GM18508 (cell line): ENCODE data around the gene TMCC3.
"Not testable (repeated sequence)": the region's sequence is repeated elsewhere in the genome, so short reads cannot be mapped to it uniquely, and the experiment has no call there.

Experiments used
- ATAC-seq: cut with Tn5 transposase; IDR thresholded peaks from one replicate; pipeline ENCODE4 v1.9.1; 2021; ENCODE audit warnings: moderate number of reproducible peaks; ENCODE audit not compliant: insufficient read depth, unreplicated experiment

TMCC3 gene

DNA sequence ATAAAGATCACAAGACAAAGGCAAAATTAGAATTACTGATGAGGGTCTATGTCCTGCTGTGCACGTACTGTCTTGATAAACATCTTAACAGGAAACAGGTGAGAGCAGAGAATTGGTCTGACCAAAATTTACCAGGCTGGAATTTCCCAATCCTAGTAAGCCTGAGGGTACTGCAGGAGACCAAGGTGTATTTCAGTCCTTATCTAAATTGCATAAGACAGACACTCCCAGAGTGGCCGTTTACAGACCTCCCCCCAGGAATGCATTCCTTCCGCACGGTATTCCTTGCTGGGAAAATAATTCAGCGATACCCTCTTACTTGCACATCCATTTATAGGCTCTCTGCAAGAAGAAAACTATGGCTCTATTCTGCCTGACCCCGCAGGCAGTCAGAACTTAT, 43.5 kb downstream of the TMCC3 start:
- ATAC-seq, result not testable (repeated sequence)

GRCh38 chr12:94604366-94604698, 46.0 kb downstream of the TMCC3 start:
- no peak for ATAC-seq

DNA sequence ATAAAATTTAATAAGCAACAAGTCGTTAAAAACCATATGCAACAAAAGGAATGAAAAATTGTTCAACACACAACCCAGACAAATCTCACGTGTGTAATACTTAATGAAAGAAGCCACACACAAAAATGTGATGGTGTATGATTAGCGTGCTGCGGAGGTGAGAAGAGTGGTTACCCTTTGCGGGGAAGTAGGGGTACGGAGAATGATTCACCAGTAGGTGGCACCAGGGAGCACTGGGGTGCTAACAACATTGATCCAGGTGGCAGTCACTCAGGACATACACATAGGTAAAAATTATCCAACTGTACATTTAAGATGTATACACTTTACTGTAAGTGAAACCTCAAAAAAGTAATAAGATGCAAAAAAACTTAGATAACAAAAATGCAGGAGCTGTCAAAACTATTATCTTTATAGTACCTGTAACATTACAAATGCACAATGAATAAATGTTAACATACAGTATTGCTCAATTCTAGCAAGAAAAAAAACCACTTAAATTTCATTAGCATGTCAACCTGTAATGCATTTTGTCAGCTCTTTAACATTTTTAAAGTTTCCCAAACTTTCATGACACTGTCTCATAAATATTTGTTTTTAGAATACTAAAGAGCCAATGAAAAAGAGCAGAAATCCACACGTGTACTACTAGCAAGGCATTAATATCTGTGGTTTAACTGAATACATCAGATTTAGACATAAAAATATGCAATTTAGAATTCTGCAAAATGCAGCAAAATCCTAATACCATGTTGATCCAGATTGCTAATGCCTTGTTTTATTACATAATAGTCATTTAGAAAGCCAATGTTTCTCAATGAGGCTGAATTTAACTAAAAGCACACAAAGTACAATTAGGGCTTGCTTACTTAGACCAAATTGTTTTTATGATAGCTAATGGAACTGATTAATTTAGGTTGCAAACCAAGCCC, 46.7 kb downstream of the TMCC3 start:
- no peak for ATAC-seq

GRCh38 chr12:94602024-94602423, 48.3 kb downstream of the TMCC3 start:
- no peak for ATAC-seq

GRCh38 chr12:94601307-94601706, 49.0 kb downstream of the TMCC3 start:
- ATAC-seq, result not testable (repeated sequence)

- ATAC-seq, result no peak
Measured at GRCh38 chr12:94599189-94599588, 51.2 kb downstream of the TMCC3 start.

- no peak for ATAC-seq
Measured at GRCh38 chr12:94597268-94597667, 53.1 kb downstream of the TMCC3 start.

GRCh38 chr12:94596596-94596995, 53.8 kb downstream of the TMCC3 start:
- no peak for ATAC-seq

DNA sequence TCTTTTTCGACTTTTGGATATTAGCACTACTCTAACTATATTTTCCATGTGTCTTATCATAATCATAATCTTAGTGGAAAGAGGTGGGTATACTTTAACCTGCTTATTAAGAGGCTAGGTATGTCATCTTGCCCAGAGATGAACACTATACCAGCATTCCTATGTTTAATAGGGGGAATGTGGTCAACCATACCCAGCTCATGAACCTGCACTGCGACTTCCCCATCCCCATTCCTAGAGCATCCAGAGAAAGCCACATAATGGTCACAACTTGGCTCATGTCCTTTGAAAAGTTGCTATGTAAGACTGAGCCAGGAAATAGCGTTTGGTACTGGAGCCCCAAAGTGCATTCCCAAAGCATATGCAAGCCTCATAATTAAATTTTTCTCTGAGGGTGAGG, 55.2 kb downstream of the TMCC3 start:
- ATAC-seq, result no peak

GRCh38 chr12:94594443-94594825, 55.9 kb downstream of the TMCC3 start:
- no peak for ATAC-seq

DNA sequence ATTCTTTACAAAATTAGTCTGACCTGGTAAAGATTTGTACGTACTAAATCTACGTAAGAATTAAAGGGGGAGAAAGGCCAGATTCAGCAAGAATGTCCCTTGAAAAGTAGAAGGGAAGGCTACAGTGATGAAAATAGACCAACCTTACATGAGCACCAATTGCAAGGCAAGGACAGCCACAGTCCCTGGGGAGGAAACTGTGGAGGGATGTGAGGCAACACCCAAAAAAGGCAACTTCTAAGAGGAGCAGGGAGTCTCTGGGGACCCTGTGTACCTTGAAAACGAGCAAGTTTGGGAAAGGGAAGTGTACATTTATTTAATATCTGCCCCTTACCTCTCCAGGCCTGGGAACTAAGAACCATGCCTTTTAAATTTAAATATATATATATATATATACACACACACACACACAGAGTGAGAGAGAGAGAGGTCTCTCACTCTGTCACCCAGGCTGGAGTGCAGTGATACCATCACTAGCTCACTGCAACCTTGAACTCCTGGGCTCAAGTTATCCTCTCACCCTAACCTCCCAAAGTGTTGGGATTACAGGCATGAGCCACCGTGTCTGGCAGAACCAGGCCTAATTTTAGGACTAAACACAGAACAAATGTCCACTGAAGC, 56.4 kb downstream of the TMCC3 start:
- no peak for ATAC-seq

DNA sequence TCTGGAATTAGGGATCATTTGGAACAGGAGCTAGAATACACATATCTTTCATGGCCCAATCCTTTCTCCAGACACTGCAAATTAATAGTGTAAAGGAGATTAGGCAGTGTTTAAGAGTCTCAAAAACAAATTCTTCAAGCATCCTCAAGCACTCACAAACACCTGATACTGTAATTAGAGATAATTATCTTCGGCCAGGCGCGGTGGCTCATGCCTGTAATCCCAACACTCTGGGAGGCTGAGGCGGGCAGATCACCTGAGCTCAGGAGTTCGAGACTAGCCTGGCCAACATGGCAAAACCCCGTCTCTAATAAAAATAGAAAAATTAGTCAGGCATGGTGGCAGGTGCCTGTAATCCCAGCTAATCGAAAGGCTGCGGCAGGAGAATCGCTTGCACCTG, 57.6 kb downstream of the TMCC3 start:
- ATAC-seq, result not testable (repeated sequence)

DNA sequence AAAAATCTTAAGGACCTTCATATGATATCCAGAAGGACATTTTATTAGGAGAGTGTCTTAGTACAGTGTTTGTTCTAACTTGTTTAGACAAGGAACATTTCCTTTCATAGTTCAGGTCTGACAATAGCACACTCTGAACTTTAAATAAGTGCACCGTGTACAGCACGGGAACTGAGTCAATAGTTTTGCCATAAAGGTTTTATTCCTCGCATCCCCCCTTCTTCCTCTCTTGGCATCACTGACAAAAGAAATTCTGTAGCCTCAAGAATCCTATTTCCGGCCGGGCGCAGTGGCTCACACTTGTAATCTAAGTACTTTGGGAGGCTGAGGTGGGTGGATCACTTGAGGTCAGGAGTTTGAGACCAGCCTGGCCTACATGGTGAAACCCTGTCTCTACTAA, 58.3 kb downstream of the TMCC3 start:
- no peak for ATAC-seq

GRCh38 chr12:94590428-94590827, 59.9 kb downstream of the TMCC3 start:
- ATAC-seq, result no peak

GRCh38 chr12:94589591-94590001, 60.8 kb downstream of the TMCC3 start:
- no peak for ATAC-seq

DNA sequence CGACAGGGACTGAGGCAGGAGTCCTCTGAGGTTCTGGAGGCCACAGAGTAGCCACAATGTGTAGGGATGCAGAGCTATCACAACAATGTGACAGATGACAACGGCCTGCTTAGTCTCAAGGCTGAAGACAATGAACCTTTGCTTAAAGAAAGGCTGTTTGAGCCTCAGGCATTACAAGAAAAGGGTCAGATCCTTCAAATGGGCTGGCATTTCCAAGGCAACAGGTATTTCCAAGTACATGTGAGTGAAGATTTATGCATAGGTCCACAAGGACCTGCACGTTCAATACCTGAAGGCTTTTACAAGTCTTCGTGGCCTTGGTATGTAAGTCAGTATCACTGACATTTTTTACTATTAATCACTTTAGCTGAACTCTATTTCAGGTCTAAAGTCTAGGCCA, 62.0 kb downstream of the TMCC3 start:
- no peak for ATAC-seq

- no peak for ATAC-seq
Measured at GRCh38 chr12:94587266-94588241, 62.8 kb downstream of the TMCC3 start.

- ATAC-seq, result no peak
Measured at GRCh38 chr12:94586589-94587259, 63.6 kb downstream of the TMCC3 start.

DNA sequence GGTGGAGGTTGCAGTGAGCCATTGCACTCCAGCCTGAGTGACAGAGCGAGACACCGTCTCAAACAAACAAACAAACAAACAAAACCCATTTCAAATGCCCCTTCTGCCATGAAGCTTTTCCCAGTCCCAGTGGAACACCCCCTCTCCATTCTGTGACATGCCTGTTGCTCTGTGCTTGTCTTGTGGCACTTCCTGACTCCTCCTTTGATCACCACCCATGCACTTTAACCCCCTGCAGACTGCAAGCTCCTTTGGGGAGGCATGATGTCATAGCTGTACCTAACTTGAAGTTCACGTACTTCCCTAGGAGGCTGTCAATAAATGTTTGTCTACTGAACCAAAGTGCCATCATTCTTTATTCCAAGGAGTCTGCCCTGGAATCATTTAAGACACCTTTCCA, 64.7 kb downstream of the TMCC3 start:
- ATAC-seq, result no peak

- ATAC-seq, result no peak
Measured at GRCh38 chr12:94584377-94584776, 66.0 kb downstream of the TMCC3 start.
